Activated T-cell treated with anti-CD3 and anti-CD28 coated beads, Interleukin-2, amount 50 U/mL, for 72 hours (primary cell): ENCODE results near the gene ZNF207. TPM values are rescaled to one million over a fixed set of nuclear protein-coding genes. Genes with fewer than 3 reads are reported as not detected.
"Not testable (repeated sequence)": the region's sequence is repeated elsewhere in the genome, so short reads cannot be mapped to it uniquely, and the experiment has no call there.

Experiments used
- ATAC-seq, 2 donors: fragments of 150-1000 bp; cut with Tn5 transposase; replicated peaks in 1 of 2; 2 replicates each; pipeline ENCODE4 v1.10.0; 2021; ENCODE audit warnings: moderate library complexity in 2 of 2, mild to moderate bottlenecking in 1 of 2
- DNase-seq, 2 donors: peaks; one replicate each; pipeline ENCODE4 v3.0.0; 2021 to 2022; ENCODE audit warnings: mixed read lengths in 1 of 2
- H3K27ac Mint-ChIP-seq: one replicate; pipeline ENCODE4 v1.8.0; 2022; ENCODE audit warnings: mild to moderate bottlenecking, moderate library complexity, mixed read lengths
- H3K27me3 Mint-ChIP-seq: one replicate; pipeline ENCODE4 v1.8.0; 2022; ENCODE audit warnings: low read depth, mixed read lengths
- H3K36me3 Mint-ChIP-seq, 2 donors: one replicate each; pipeline ENCODE4 v1.8.0; 2022; ENCODE audit warnings: mixed read lengths in 2 of 2, mild to moderate bottlenecking in 1 of 2; ENCODE audit not compliant: insufficient read depth in 2 of 2
- H3K4me1 Mint-ChIP-seq: one replicate; pipeline ENCODE4 v1.8.0; 2022; ENCODE audit warnings: low read depth, mixed read lengths
- H3K4me3 Mint-ChIP-seq, 2 donors: one replicate each; pipeline ENCODE4 v1.8.0; 2022; ENCODE audit warnings: mild to moderate bottlenecking in 2 of 2, mixed read lengths in 2 of 2, moderate library complexity in 2 of 2
- H3K9me3 Mint-ChIP-seq, 2 donors: one replicate each; pipeline ENCODE4 v1.8.0; 2022; ENCODE audit warnings: mixed read lengths in 2 of 2
- total RNA-seq, 2 donors: library from RNA; stranded (reverse); gene quantifications; one replicate each; pipeline ENCODE4 v1.2.3, GENCODE V29; 2022

Gene ZNF207
- total RNA-seq, 2 donors from 2014 or later = 181 to 188 TPM

DNA sequence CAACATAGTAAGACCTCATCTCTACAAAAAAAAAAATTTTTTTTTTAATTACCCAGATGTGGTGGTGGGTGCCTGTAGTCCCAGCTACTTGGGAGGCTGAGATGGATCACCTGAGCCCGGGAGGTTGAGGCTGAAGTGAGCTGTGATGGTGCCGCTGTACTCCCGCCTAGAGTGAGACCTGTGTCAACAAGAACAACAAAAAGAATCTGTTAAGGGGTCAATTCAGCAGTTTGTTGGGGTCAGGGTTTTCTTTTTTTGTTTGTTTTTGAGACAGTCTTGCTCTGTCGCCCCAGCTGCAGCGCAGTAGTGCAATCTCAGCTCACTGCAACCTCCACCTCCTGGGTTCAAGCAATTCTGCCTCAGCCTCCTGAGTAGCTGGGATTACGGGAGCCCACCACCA is 29.9 kb upstream of the ZNF207 start:
- not testable (repeated sequence) for ATAC-seq, H3K36me3 Mint-ChIP-seq, DNase-seq, H3K4me3 Mint-ChIP-seq, H3K9me3 Mint-ChIP-seq, H3K27ac Mint-ChIP-seq
- Mint-ChIP-seq H3K4me1 (peaks cover 19% of the 10 kb centered on the region), H3K27me3 (peaks cover 18% of the 10 kb centered on the region)

GRCh38 chr17:32320847-32321246 is 29.1 kb upstream of the ZNF207 start:
- Mint-ChIP-seq H3K4me1 (peaks cover 19% of the 10 kb centered on the region), H3K9me3 (no peaks in the 10 kb centered on the region), H3K27ac (no peak overlapping the region), H3K27me3 (peaks cover 10% of the 10 kb centered on the region), H3K36me3 (no peaks in the 10 kb centered on the region), H3K4me3 (no peak overlapping the region)
- ATAC-seq (no peak), DNase-seq (no peak)

DNA sequence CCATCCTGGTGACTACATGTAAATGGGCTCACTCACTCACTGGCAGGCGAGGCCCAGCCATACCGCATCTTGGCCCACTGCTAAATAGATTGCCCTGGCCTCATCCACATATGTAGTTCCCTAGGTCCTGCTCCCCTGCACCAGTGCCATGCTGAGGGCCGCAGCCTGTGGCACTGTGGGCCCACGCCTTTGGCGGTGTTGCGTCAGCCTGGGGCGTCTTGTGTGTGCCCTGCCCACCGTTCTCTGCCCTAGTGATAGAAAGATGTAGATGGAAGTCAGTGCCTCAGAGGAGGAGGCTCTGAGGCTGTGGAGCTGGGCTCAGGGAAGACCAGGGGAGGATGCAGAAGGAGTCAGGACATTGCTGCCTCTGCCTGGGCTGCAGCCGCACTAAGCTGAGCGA is 26.9 kb upstream of the ZNF207 start:
- H3K27ac Mint-ChIP-seq = no peak overlapping the region
- no peak for DNase-seq
- H3K27me3 Mint-ChIP-seq = no peaks in the 10 kb centered on the region
- H3K9me3 Mint-ChIP-seq = no peaks in the 10 kb centered on the region
- no peak for ATAC-seq
- H3K36me3 Mint-ChIP-seq = no peaks in the 10 kb centered on the region
- peak overlapping the region in 1 of 2 donors; percentile 12 for H3K4me3 Mint-ChIP-seq
- H3K4me1 Mint-ChIP-seq = peaks cover 14% of the 10 kb centered on the region

- Mint-ChIP-seq H3K9me3 (no peaks in the 10 kb centered on the region), H3K27ac (no peak overlapping the region), H3K4me1 (peaks cover 20% of the 10 kb centered on the region), H3K27me3 (no peaks in the 10 kb centered on the region), H3K36me3 (no peaks in the 10 kb centered on the region), H3K4me3 (peak overlapping the region; percentile 33 to 36)
- DNase-seq (peak; percentile 31 to 38), ATAC-seq (peak; percentile 66 to 69)
Measured at GRCh38 chr17:32323811-32324491, 26.0 kb upstream of the ZNF207 start.

- ATAC-seq (no peak), DNase-seq (no peak)
- no peak overlapping the region for H3K27ac Mint-ChIP-seq
- H3K36me3 Mint-ChIP-seq = no peaks in the 10 kb centered on the region
- no peaks in the 10 kb centered on the region for H3K9me3 Mint-ChIP-seq
- no peak overlapping the region for H3K4me3 Mint-ChIP-seq
- no peaks in the 10 kb centered on the region for H3K27me3 Mint-ChIP-seq
- H3K4me1 Mint-ChIP-seq = peaks cover 47% of the 10 kb centered on the region
Measured at GRCh38 chr17:32327911-32328310, 22.0 kb upstream of the ZNF207 start.

- H3K27me3 Mint-ChIP-seq = no peaks in the 10 kb centered on the region
Measured at GRCh38 chr17:32330147-32330546, 19.8 kb upstream of the ZNF207 start.

GRCh38 chr17:32331243-32332040 is 18.5 kb upstream of the ZNF207 start:
- Mint-ChIP-seq H3K27ac (peak overlapping the region; percentile 25), H3K27me3 (no peaks in the 10 kb centered on the region), H3K4me3 (peak overlapping the region; percentile 49 to 71), H3K4me1 (peaks cover 33% of the 10 kb centered on the region), H3K9me3 (no peaks in the 10 kb centered on the region), H3K36me3 (peaks cover 6 to 8% of the 10 kb centered on the region in 2 donors)
- peak in 1 of 2 donors; percentile 59 for ATAC-seq
- DNase-seq = no peak

More at GRCh38 chr17:32330147-32330546, 19.8 kb upstream of the ZNF207 start:
- H3K27ac Mint-ChIP-seq = peak overlapping the region; percentile 42
- peak in 1 of 2 donors; percentile 64 for ATAC-seq
- peak overlapping the region in 1 of 2 donors; percentile 71 for H3K4me3 Mint-ChIP-seq
- H3K36me3 Mint-ChIP-seq = peaks cover 6 to 8% of the 10 kb centered on the region in 2 donors
- H3K9me3 Mint-ChIP-seq = no peaks in the 10 kb centered on the region
- no peak for DNase-seq
- H3K4me1 Mint-ChIP-seq = peaks cover 33% of the 10 kb centered on the region

GRCh38 chr17:32333187-32333586 is 16.8 kb upstream of the ZNF207 start:
- H3K4me1 Mint-ChIP-seq = peaks cover 33% of the 10 kb centered on the region

GRCh38 chr17:32335046-32335445 is 14.9 kb upstream of the ZNF207 start:
- H3K9me3 Mint-ChIP-seq = no peaks in the 10 kb centered on the region
- DNase-seq (no peak), ATAC-seq (no peak)
- H3K27me3 Mint-ChIP-seq = no peaks in the 10 kb centered on the region
- H3K36me3 Mint-ChIP-seq = peaks cover 6 to 8% of the 10 kb centered on the region in 2 donors
- no peak overlapping the region for H3K27ac Mint-ChIP-seq
- H3K4me1 Mint-ChIP-seq = peaks cover 25% of the 10 kb centered on the region
- no peak overlapping the region for H3K4me3 Mint-ChIP-seq

More at GRCh38 chr17:32333187-32333586, 16.8 kb upstream of the ZNF207 start:
- ATAC-seq (no peak), DNase-seq (no peak)
- Mint-ChIP-seq H3K27ac (no peak overlapping the region), H3K4me3 (no peak overlapping the region), H3K9me3 (no peaks in the 10 kb centered on the region), H3K27me3 (no peaks in the 10 kb centered on the region), H3K36me3 (peaks cover 6 to 8% of the 10 kb centered on the region in 2 donors)

GRCh38 chr17:32335687-32336086 is 14.3 kb upstream of the ZNF207 start:
- no peak overlapping the region for H3K4me3 Mint-ChIP-seq
- H3K4me1 Mint-ChIP-seq = peaks cover 22% of the 10 kb centered on the region
- DNase-seq (no peak), ATAC-seq (no peak)
- H3K27ac Mint-ChIP-seq = no peak overlapping the region
- peaks cover 6 to 9% of the 10 kb centered on the region in 2 donors for H3K36me3 Mint-ChIP-seq
- no peaks in the 10 kb centered on the region for H3K27me3 Mint-ChIP-seq
- no peaks in the 10 kb centered on the region for H3K9me3 Mint-ChIP-seq

GRCh38 chr17:32341141-32341856 is 8.7 kb upstream of the ZNF207 start:
- ATAC-seq (peak; percentile 42 to 57), DNase-seq (peak; percentile 45 to 67)
- peak overlapping the region; percentile 91 for H3K27ac Mint-ChIP-seq
- no peaks in the 10 kb centered on the region for H3K27me3 Mint-ChIP-seq
- peaks cover 30% of the 10 kb centered on the region for H3K4me1 Mint-ChIP-seq
- no peaks in the 10 kb centered on the region for H3K9me3 Mint-ChIP-seq
- peaks cover 3 to 8% of the 10 kb centered on the region in 2 donors for H3K36me3 Mint-ChIP-seq
- H3K4me3 Mint-ChIP-seq = peak overlapping the region; percentile 90 to 95

GRCh38 chr17:32341857-32342602 is 7.9 kb upstream of the ZNF207 start, which contains the start of gene C17orf75:
TSS of gene C17orf75 (minus strand) at chr17:32342173. CDS start at chr17:32342139, 34 bp downstream.
- peak within 1 kb of the TSS; percentile 90 to 95 for H3K4me3 Mint-ChIP-seq
- H3K27me3 Mint-ChIP-seq = no peaks in the 10 kb centered on the region
- peak; percentile 80 to 86 for DNase-seq
- ATAC-seq = peak; percentile 90 to 95
- no peaks in the 10 kb centered on the region for H3K9me3 Mint-ChIP-seq
- H3K4me1 Mint-ChIP-seq = peaks cover 30% of the 10 kb centered on the region
- H3K27ac Mint-ChIP-seq = peak within 1 kb of the TSS; percentile 92
- H3K36me3 Mint-ChIP-seq = peaks cover 3 to 8% of the 10 kb centered on the region in 2 donors
